ENCODE data around the gene NOSTRIN.

The NOSTRIN gene

DNA sequence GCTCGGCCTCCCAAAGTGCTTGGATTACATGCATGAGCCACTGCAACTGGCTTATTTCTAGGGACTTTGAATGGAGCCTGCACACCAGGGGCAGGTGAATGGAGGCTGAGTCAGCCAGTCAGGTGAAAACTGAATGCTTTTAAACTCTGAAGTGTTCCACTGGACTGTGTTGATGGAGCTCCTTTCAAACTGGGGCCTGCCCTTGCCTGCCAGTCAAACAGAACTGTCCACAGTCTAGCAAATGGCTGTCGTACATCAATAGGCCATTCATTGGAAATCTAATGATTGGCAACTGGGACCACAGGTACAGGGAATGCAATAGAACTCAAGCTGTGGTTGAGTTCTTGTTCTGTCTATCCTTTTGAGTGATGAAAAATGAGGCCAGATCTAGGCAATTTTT lies 966 bp upstream of the NOSTRIN start:
- Histone ChIP-seq H4K20me1 (ENCODE audit: low read depth, low read length) (no peaks in the 10 kb centered on the region), H3F3A (ENCODE audit: insufficient read depth) (no peaks in the 10 kb centered on the region), H3K4me3 (ENCODE audit: insufficient read depth, low read length, poor library complexity, severe bottlenecking) (no peak overlapping the region), H3K36me3 (ENCODE audit: low read length) (no peaks in the 10 kb centered on the region), H3K9me2 (replicated peaks; ENCODE audit: insufficient read depth, low read length) (no peaks in the 10 kb centered on the region), H2AFZ (ENCODE audit: low read depth, low read length, severe bottlenecking) (no peak overlapping the region), H3K4me2 (ENCODE audit: low read depth, low read length, poor library complexity, severe bottlenecking) (no peak overlapping the region), H3K9me3 (ENCODE audit: insufficient read depth, low read length) (no peaks in the 10 kb centered on the region), H3K9ac (ENCODE audit: low read length) (no peak overlapping the region), H3K79me2 (ENCODE audit: insufficient read depth, low read length) (no peaks in the 10 kb centered on the region), H3K27me3 (ENCODE audit: low read length) (no peaks in the 10 kb centered on the region), H3K27ac (ENCODE audit: low read depth, low read length) (no peak overlapping the region)
- no peak for TF ChIP-seq EZH2phosphoT487 (conservative IDR thresholded peaks at IDR 0.05; ENCODE audit: low read length)
- no peak for TF ChIP-seq CTCF (IDR thresholded peaks at IDR 0.05; ENCODE audit: insufficient read depth, low read length, poor library complexity, severe bottlenecking)

DNA sequence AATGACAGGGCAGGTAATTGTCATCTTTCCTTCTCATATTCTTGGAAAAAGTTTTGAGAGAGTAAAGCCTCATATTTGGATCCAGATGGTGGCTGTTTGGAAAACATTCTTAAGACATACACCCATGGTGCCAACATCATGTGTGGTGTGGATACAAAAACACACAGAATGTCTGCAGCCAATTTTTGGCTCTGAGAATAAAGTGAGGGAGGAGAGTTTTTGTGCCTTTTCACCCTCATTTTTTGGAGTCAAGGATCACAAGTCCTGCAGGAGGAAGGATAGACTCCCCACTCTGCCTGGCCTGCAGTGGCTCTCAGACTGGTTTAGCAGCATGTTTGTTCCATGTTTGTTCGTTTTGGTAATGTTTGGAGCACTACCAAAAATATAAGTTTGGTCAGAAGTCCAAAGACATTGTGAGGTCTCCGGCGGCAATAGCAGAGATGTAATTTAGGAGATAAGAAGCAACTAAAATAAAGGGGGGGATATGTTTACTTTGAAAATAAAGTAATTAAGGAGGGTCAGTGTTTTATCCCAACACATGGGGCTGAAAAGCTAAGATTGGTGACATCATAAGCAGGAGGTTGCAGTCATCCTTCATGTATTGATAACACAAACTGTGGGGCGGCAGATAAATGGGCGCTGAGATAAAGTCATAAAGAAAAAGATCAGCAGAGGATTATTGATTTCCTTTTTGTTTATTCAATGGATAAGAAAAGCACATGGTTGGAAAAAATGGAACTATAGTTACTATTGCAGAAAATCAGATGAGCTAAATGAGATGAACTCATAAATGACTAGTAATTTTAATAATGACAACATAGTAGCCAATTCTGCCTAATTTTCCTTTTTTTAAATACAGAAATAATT lies 655 bp downstream of the NOSTRIN start:
- no peaks in the 10 kb centered on the region for H3K79me2 ChIP-seq (ENCODE audit: insufficient read depth, low read length)
- no peak overlapping the region for H3K27ac ChIP-seq (ENCODE audit: low read depth, low read length)
- H3F3A ChIP-seq (ENCODE audit: insufficient read depth): no peaks in the 10 kb centered on the region
- no peak overlapping the region for H3K4me3 ChIP-seq (ENCODE audit: insufficient read depth, low read length, poor library complexity, severe bottlenecking)
- no peaks in the 10 kb centered on the region for H3K9me3 ChIP-seq (ENCODE audit: insufficient read depth, low read length)
- no peak overlapping the region for H3K9ac ChIP-seq (ENCODE audit: low read length)
- no peaks in the 10 kb centered on the region for H3K9me2 ChIP-seq (replicated peaks; ENCODE audit: insufficient read depth, low read length)
- no peak overlapping the region for H3K4me2 ChIP-seq (ENCODE audit: low read depth, low read length, poor library complexity, severe bottlenecking)
- TF ChIP-seq CTCF (IDR thresholded peaks at IDR 0.05; ENCODE audit: insufficient read depth, low read length, poor library complexity, severe bottlenecking) (no peak), EZH2phosphoT487 (conservative IDR thresholded peaks at IDR 0.05; ENCODE audit: low read length) (no peak)
- no peak overlapping the region for H2AFZ ChIP-seq (ENCODE audit: low read depth, low read length, severe bottlenecking)
- no peaks in the 10 kb centered on the region for H4K20me1 ChIP-seq (ENCODE audit: low read depth, low read length)
- H3K36me3 ChIP-seq (ENCODE audit: low read length): no peaks in the 10 kb centered on the region
- no peaks in the 10 kb centered on the region for H3K27me3 ChIP-seq (ENCODE audit: low read length)

GRCh38 chr2:168804214-168804613 lies 1.8 kb downstream of the NOSTRIN start:
- no peak overlapping the region for H2AFZ ChIP-seq (ENCODE audit: low read depth, low read length, severe bottlenecking)
- no peaks in the 10 kb centered on the region for H3K27me3 ChIP-seq (ENCODE audit: low read length)
- H3K9me3 ChIP-seq (ENCODE audit: insufficient read depth, low read length): no peaks in the 10 kb centered on the region
- no peaks in the 10 kb centered on the region for H4K20me1 ChIP-seq (ENCODE audit: low read depth, low read length)
- TF ChIP-seq CTCF (IDR thresholded peaks at IDR 0.05; ENCODE audit: insufficient read depth, low read length, poor library complexity, severe bottlenecking): no peak
- TF ChIP-seq EZH2phosphoT487 (conservative IDR thresholded peaks at IDR 0.05; ENCODE audit: low read length): no peak
- no peaks in the 10 kb centered on the region for H3K79me2 ChIP-seq (ENCODE audit: insufficient read depth, low read length)
- no peaks in the 10 kb centered on the region for H3K9me2 ChIP-seq (replicated peaks; ENCODE audit: insufficient read depth, low read length)
- H3F3A ChIP-seq (ENCODE audit: insufficient read depth): no peaks in the 10 kb centered on the region
- H3K4me3 ChIP-seq (ENCODE audit: insufficient read depth, low read length, poor library complexity, severe bottlenecking): no peak overlapping the region
- no peaks in the 10 kb centered on the region for H3K36me3 ChIP-seq (ENCODE audit: low read length)
- no peak overlapping the region for H3K27ac ChIP-seq (ENCODE audit: low read depth, low read length)
- no peak overlapping the region for H3K9ac ChIP-seq (ENCODE audit: low read length)
- H3K4me2 ChIP-seq (ENCODE audit: low read depth, low read length, poor library complexity, severe bottlenecking): no peak overlapping the region

Data from SU-DHL-6 (cell line).